ENCODE measurements around the gene ZNF79.
"Not testable (repeated sequence)": the region's sequence is repeated elsewhere in the genome, so short reads cannot be mapped to it uniquely, and the experiment has no call there.

Gene ZNF79

GRCh38 chr9:127457191-127457878, 33.2 kb downstream of the ZNF79 start:
- DNase-seq (ENCODE audit: low read depth): no peak

DNA sequence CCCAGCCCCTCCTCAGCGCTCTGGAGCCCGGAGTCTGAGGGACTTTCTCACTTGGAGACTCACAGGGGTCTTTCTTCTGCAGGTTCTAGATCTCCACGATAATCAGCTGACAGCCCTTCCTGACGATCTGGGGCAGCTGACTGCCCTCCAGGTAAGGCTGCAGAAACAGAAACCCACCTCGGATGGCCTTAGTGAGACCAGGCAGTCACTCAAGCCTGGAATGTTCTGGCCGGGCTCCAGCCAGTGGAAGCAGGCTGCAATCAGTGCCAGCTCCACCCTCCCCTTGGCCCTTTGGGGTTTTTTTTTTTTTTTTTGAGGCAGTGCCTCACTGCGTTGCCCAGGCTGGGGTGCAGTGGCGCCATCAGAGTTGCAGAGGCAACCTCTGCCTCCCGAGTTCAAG, 34.7 kb downstream of the ZNF79 start:
- no peak for DNase-seq (ENCODE audit: low read depth)

GRCh38 chr9:127463382-127463781, 39.2 kb downstream of the ZNF79 start:
- no peak for DNase-seq (ENCODE audit: low read depth)

DNA sequence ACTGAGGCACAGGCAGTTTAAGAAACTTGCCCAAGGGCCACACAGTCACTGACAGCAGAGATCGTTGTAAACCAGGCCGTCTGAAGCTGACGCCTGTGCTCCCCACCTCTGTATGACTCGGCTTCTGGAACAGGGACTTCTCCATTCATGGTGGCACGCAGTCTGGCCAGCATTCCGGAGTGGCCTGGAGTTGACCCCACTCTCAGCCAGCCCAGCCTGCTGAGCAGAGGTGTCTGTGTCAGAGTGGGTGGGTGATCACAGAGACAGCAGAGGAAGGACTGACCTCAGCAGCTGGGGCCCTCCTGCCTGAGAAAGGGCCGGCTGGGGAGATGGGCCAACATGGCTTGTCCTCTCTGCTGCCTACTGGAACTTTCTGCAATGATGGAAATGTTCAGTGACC, 39.7 kb downstream of the ZNF79 start:
- DNase-seq (ENCODE audit: low read depth): no peak

GRCh38 chr9:127466407-127466917, 42.3 kb downstream of the ZNF79 start:
- not testable (repeated sequence) for DNase-seq (ENCODE audit: low read depth)

DNA sequence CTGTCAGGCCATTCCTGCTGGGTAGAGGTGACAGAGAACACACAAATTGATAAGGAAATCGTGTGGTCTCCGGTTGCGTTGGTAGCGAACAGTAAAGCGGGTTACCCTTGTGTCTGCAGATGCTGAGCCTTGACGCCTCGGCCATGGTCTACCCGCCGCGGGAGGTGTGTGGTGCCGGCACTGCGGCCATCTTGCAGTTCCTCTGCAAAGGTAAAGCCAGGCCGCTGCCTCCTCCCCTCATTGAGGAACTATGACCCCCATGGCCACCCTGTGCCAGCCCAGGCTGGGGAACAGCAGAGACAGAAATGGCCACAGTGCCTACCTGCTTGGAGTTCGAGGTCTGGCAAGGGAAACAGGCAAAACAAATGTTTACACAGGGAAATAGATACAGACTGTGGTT, 43.4 kb downstream of the ZNF79 start:
- DNase-seq (ENCODE audit: low read depth): no peak

GRCh38 chr9:127470662-127471061, 46.5 kb downstream of the ZNF79 start:
- DNase-seq (ENCODE audit: low read depth): no peak

GRCh38 chr9:127473501-127473900, 49.3 kb downstream of the ZNF79 start:
- DNase-seq (ENCODE audit: low read depth): no peak

DNA sequence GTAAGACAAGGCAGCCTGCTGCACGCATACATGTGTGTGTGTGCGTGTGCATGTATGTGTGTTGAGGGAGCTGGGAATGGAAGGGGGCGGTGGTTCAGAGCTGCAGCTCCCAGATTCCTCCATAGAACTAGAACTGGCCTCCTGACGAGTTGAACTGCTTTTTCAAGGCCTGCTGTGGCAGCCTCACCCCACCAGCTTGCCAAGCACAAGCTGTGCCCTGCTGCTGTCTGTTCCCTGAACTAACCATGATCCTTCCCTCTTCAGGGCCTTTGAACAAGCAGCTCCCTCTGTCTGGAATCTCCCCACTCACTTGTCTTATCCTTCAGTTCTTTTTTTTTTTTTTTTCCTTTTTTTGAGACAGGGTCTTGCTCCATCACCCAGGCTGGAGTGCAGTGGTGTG, 49.8 kb downstream of the ZNF79 start:
- DNase-seq (ENCODE audit: low read depth): no peak

- DNase-seq (ENCODE audit: low read depth): no peak
Observed at GRCh38 chr9:127474592-127474991, 50.4 kb downstream of the ZNF79 start.

DNA sequence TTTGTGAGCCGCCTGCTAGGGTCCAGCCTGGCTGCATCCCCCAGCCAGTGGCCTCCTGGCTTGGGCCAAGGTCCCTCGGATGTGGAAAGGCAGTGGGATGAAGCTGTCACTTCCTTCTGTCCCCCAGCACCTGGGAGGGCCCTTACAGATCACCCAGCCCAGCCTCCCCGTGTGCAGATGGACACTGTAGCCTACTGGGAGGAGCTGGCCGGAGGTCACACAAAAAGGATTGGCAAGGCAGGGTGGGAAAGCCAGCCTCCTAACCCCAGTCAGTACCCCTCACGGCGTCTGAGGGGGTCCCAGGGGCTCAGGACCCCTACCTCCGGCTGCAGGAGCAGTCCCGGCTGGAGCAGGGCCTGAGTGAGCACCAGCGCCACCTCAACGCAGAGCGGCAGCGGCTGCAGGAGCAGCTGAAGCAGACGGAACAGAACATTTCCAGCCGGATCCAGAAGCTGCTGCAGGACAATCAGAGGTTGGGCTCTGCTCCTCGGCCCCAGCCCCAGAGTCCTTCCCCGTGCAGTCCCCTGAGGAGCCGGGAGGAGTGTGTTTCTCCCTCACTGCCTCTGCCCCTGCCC, 55.4 kb downstream of the ZNF79 start:
- DNase-seq (ENCODE audit: low read depth): no peak

DNA sequence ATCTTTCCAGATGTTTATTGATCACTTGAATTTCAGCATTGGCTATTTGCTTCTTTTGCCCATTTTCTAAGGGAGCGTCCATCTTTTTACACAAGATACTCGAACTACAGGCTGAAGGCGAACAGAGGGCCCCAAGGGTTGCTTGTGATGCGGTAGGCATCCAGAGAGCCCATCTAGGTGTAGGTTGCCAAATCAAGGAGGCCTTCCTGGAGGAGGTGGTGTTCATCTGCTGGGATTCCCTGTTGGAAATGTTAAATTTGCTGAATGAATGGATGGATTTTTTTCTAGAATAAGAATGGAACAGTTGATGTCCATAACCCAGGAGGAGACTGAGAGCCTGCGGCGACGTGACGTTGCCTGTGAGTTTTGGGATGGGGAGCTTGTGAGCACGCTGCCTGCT, 58.5 kb downstream of the ZNF79 start:
- DNase-seq (ENCODE audit: low read depth): no peak

DNA sequence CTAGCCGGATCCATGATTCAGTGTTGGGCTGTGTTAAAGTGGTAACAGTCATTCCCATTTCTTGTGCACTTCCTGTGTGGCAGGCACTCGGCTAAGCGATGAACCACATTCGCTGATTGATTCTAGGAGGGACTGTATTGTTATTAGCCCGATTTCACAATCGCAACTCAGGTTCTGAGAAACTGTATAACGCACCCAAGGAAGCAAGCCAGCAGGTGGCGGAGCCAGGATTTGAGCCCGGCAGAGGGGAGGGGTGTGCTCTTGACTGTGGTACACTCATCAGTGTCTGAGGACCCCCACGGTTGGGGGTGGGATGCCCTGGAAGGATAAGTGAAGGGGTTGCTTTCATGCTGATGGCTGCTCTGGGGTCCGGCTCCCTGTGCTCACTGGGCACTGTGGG, 61.8 kb downstream of the ZNF79 start:
- DNase-seq (ENCODE audit: low read depth): no peak

GRCh38 chr9:127488946-127489345, 64.8 kb downstream of the ZNF79 start:
- no peak for DNase-seq (ENCODE audit: low read depth)

DNA sequence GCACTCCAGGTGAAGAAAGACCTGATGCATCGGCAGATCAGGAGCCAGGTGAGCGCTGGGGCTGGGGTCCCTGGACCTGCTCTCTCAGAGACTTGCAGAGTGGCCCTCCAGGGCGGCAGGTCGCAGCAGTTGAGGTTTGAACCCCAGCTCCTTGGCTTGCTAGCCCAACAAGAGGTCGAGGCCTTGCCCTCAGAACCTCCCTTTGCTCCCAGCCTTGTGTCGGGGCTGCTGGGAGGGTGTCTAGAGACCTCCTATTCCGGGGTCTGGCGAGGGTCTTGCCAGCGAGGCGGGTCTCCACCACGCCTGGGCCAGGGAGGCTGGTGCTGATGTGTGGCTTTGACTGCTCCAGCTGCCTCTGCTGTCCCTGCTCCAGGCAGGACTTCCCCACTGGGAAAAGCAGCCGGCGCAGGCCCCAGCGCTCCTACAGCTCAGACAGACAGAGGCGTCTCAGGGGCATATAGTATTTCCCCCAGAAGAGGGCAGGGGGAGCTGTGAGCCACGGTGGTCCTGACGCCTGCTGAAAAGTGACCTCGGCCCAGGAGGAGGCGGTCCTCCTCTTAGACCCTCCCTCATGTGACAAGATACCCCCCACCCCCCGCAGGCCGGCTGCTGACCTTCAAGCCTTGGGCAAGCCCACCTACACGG, 65.4 kb downstream of the ZNF79 start:
- no peak for DNase-seq (ENCODE audit: low read depth)

DNA sequence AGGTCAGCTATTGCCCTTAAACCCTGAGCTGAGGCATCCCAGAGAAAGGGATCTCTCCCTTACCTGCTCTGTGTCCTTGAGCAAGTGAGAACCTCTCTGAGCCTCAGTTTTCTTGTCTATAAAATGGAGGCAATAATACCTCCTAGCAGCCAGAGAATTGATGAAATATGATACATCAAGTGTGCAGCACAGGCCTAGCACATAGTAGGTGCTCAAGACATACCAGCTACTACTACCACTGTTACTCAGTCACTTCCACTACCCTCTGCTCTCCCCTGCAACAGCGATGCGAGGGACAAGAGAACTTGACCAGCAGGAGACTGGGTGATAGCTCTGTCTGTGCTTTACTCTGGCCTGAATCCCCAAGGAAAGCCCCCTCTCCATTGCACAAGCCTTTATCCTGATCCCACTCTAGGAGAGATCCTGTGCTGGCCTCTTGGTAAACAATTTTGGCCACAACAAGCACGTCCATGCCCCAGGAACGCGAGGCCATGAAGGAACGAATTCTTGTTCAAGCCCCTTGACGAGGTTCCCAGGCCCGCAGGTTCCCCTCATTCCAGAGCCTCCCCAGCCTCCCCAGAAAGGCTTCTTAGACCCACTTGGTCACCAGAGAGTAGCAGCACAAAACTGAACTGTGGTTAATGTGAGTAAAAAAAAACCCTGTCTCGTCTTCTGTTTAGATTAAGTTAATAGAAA, 66.5 kb downstream of the ZNF79 start:
- DNase-seq (ENCODE audit: low read depth): no peak

DNA sequence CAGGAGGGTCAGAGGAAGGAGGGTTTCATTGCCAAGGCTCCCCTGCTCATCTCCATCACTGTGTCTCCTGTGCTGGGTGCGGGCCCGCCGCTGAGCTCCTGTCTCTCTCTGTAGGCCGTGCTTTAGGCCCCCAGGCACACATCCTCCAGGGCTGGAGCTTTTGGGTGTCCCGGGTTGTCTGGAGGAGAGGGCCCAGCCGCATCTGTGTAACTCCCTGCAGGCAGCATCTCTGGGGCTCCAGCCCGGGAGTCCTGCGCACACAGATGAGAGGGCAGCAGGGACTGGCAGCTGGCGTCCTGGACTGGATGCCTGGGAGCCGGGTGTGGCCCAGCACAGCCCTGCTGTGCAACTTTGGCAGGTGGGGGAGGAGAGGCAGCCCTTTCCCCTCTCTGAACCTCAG, 67.3 kb downstream of the ZNF79 start:
- no peak for DNase-seq (ENCODE audit: low read depth)

DNA sequence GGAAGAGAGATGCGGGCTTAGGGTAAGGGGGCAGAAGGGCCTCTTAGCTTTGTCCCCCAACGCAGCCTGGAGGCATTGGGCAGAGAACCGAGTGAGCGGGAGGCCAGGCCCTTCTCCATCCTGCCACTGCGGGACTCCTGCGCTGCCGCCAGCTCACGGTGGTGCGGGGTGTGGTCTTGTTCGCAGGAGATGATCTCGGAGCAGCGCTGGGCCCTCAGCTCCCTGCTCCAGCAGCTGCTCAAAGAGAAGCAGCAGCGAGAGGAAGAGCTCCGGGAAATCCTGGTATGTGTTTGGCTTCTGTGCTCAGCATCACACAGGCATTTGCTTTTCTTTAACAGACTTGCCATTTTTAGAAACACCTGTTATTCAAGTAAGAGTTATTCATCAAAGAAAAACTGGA, 68.4 kb downstream of the ZNF79 start:
- no peak for DNase-seq (ENCODE audit: low read depth)

DNA sequence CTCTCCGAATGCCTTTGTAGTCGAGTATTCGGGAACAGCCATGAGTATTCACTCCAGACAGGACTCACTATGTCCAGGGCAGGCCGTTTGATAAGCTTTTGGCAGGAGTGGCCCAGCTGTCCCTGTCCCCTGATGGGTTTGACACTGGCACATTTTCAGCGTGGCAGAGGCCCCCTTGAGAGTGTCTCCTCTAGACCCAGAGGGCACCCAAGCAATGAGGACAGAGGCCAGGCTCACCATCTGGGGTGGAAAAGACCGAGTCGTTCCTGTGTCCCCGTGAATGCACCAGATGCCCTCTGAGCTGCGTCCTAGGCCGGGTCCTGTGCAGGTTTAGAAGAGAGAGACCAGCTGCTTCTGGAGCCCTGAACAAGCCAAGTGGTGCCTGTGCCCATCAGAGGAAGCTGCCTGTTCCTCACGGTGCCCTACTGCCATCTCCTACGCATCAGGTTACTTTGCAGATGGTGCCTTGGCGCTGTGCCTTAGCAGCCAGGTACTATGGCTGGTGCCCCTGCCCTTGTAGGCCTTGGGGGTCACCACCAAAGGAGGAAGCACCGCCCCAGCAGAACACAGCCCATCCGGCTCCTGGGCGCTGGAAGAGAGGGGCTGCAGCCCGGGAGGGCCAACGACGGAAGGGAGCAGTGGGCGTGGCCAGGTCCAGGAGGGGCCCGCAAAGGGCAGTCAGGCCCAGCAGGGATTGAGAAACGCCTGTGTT, 69.6 kb downstream of the ZNF79 start:
- DNase-seq (ENCODE audit: low read depth): no peak

DNA sequence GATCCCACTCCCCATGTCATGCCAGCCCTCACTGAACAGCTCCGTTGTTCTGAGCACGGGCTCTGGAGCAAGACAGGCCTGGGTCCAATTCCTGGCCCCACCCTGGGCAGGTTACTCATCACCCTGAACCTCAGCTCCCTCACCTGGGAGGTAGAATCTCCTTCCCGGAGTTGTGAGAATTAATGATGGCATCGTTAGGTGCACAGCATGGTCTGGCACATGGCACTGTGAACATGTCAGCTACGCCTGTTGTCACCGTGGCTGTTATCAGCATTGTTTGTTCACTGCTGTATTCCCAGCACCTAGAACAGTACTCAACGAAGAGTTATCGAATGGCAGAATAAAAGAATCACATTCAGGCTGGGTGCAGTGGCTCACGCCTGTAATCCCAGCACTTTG, 70.1 kb downstream of the ZNF79 start:
- no peak for DNase-seq (ENCODE audit: low read depth)
